Stimulated activated naive CD4-positive, alpha-beta T cell (primary cell): ENCODE data around the gene PPP1R26.

Source experiments
- DNase-seq, 6 experiments: peaks; one replicate each; lab custom pipeline; 2025; lab: John Stamatoyannopoulos, UW

Gene PPP1R26

GRCh38 chr9:135461936-135462335 is 17.6 kb upstream of the PPP1R26 start:
- DNase-seq, result no peak

GRCh38 chr9:135463140-135463539 is 16.4 kb upstream of the PPP1R26 start:
- DNase-seq, result no peak

DNA sequence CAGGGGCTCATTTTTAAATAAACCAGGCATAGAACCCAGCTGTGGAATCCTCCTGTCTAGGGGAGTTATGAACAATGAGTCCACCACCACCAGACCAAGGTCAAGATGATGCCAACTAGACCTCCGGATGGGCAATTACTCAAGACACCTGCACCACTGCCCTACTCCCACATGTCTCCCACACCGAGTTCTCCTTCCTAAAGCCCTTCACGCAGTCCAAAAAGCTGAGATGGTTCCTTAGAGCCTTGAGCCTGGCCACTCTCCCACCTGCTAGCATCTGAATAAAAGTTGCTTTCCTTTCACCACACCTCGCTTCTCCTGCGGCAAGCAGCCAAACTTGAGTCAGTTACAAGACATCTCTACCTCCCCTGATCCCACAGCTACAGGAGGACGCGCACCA is 15.4 kb upstream of the PPP1R26 start:
- no peak for DNase-seq

DNA sequence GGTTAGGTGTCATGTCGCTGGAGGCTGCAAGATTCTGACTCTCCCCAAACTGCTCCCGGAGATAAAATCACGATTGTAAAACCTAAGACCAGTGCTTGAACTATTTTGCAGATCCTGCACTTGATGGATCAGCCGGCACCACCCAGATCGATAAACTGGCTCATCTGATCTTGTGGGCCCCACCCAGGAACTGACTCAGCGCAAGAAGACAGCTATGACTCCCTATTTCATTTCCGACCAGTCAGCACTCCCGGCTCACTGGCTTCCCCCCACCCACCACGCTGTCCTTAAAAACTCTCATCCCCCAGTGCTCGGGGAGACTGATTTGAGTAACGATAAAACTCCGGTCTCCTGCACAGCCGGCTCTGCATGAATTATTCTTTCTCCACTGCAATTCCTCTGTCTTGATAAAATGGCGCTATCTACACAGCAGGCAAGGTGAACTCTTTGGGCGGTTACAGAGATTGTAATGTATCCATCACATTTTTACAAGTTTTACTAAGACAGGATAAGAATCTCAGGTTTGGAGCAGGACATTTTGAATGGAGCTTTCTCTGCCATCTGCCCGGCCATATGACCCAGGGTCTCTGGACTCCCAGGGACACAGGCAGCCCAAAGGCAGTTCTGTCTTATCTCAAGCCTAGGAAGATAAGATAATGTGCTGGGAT is 10.6 kb upstream of the PPP1R26 start:
- DNase-seq, result no peak

- no peak for DNase-seq
These were observed 7.6 kb upstream of the PPP1R26 start for GRCh38 chr9:135471791-135472640.

- DNase-seq, result no peak
These were observed 5.5 kb upstream of the PPP1R26 start for GRCh38 chr9:135473972-135474543.

DNA sequence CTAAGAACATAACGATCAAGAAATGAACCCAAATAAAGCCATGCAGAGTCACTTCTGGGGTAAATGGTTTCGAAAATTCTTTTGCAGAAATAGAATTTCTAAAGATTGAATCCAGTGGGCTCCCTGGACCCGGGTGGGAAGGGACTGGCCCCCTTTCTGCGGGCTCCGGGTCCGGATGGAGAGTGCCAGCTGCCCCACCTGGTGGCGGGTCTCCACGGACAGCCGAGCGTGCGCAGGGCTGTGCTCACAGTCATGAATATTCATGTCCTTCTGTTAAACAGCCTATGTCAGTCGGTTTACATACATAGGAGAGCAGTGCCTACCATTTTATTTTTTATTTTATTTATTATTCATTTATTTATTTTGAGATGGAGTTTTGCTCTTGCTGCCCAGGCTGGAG is 4.7 kb upstream of the PPP1R26 start:
- DNase-seq, result no peak

- no peak for DNase-seq
These were observed 2.8 kb upstream of the PPP1R26 start for GRCh38 chr9:135476561-135477355.

DNA sequence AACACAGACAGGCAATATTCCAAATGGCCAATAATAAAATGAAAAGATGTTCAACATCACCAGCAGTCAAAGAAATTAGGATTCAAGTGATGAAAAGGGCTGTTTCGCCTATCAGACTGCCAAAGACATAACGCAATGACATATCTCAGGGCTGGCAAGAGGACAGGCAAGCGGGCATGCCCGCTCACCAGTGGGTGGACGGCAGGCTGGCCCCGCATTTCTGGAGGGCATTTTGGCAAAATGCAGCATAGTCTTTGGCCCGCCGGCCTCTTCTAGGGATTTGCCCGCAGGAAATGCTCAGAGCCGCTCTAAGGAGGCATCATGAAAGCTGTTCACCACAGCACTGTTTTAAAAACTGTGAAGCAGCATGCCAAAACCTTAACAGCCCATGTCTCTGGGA is 1.4 kb upstream of the PPP1R26 start:
- no peak for DNase-seq

- DNase-seq, result no peak
These were observed 633 bp upstream of the PPP1R26 start for GRCh38 chr9:135478829-135479468.

GRCh38 chr9:135480071-135480939 is 723 bp downstream of the PPP1R26 start:
- peak in 1 of 6 experiments; percentile 23 for DNase-seq

- DNase-seq, result peak in 1 of 6 experiments; percentile 10
These were observed 1.3 kb downstream of the PPP1R26 start for GRCh38 chr9:135480940-135481310.

GRCh38 chr9:135482015-135482754 is 2.6 kb downstream of the PPP1R26 start:
- DNase-seq, result no peak

DNA sequence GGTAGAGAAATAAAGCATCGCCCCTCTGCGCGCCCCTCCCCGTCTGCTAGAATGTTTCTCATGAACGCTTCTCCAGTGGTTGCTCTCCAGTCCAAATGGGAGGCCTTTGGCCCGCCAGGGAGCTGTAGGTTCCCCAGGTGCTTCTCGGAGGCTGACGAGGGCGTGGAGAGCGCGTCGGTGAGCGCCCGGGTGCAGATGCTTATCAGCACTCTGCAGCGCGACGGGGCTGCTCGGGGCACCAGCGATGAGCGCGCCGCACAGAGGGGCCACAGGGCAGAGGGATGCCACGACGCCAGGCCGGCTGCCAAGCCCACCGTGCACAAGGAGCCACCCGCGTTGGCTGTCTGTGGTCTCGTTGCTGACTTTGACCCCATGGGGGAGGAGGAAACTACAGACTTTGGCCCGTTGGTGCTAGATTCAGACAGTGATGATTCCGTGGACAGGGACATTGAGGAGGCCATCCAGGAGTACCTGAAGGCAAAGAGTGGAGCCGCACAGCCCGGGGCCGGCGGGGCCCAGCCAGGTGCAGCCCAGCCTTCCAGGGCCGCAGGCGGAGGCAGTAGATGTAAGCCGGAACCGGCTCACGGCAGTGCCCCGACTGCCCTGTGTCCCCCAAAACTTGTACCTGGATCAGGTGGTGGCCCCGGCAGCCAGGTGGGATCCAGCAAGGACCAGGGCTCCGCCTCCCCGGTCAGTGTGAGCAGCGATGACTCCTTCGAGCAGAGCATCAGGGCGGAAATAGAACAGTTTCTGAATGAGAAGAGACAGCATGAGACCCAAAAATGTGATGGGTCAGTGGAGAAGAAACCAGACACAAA is 5.1 kb downstream of the PPP1R26 start:
- DNase-seq, result no peak

DNA sequence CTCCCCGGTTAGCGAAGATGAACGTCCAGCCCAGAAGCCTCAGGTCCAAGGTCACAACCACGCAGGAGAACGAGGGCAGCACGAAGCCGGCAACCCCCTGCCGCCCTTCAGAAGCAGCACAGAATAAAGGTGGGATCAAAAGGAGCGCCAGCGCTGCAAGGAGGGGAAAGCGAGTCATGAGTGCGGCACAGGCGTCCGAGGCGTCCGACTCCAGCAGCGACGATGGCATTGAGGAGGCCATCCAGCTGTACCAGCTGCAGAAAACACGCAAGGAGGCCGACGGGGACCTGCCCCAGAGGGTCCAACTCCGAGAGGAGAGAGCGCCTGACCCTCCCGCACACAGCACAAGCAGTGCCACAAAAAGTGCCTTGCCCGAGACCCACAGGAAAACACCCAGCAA is 5.8 kb downstream of the PPP1R26 start:
- no peak for DNase-seq

- no peak for DNase-seq
These were observed 6.2 kb downstream of the PPP1R26 start for GRCh38 chr9:135485832-135486231.

- DNase-seq, result no peak
These were observed 6.9 kb downstream of the PPP1R26 start for GRCh38 chr9:135486267-135487065.

GRCh38 chr9:135487281-135488012 is 7.9 kb downstream of the PPP1R26 start:
- no peak for DNase-seq
